Spleen (tissue), 11 donors: ENCODE results near the gene KCMF1. TPM values are rescaled to one million over a fixed set of nuclear protein-coding genes. Genes with fewer than 3 reads are reported as not detected.
"Not testable (repeated sequence)": the region's sequence is repeated elsewhere in the genome, so short reads cannot be mapped to it uniquely, and the experiment has no call there.

ENCODE experiments used
- DNase-seq: peaks from one replicate; pipeline ENCODE4 v3.0.0-alpha.2; 2020
- H3K27ac ChIP-seq, 8 donors: fragments of 200-600 bp; sonication (generic) in 7 of 8; 1 replicate in 4 of 8; 2 replicates in 4 of 8; pipeline versions ENCODE4 v1.5.0 to v1.8.0; 2016 to 2021; ENCODE audit warnings: inconsistent platforms in 4 of 8, mild to moderate bottlenecking in 4 of 8, moderate library complexity in 1 of 8
- H3K27me3 ChIP-seq, 7 donors: fragments of 200-600 bp; sonication (generic) in 6 of 7; replicated peaks in 1 of 7; 1 replicate in 4 of 7; 2 replicates in 3 of 7; pipeline versions ENCODE4 v1.5.0 to v1.8.0; 2016 to 2021; ENCODE audit warnings: inconsistent platforms in 3 of 7, mild to moderate bottlenecking in 1 of 7
- H3K36me3 ChIP-seq, 6 donors: fragments of 200-600 bp; sonication (generic) in 5 of 6; 1 replicate in 4 of 6; 2 replicates in 2 of 6; pipeline versions ENCODE4 v1.5.0 to v1.8.0; 2016 to 2021; ENCODE audit warnings: inconsistent platforms in 2 of 6
- H3K4me1 ChIP-seq, 6 donors: fragments of 200-600 bp; sonication (generic) in 5 of 6; 1 replicate in 3 of 6; 2 replicates in 3 of 6; pipeline versions ENCODE4 v1.5.0 to v1.8.0; 2016 to 2021; ENCODE audit warnings: inconsistent platforms in 3 of 6
- H3K4me3 ChIP-seq, 8 donors: fragments of 200-600 bp; sonication (generic) in 7 of 8; 1 replicate in 4 of 8; 2 replicates in 4 of 8; pipeline versions ENCODE4 v1.5.0 to v1.8.0; 2016 to 2021; ENCODE audit warnings: inconsistent platforms in 4 of 8, mild to moderate bottlenecking in 4 of 8, moderate library complexity in 2 of 8
- H3K9me3 ChIP-seq, 8 donors: fragments of 200-600 bp; sonication (generic) in 7 of 8; 1 replicate in 4 of 8; 2 replicates in 4 of 8; pipeline versions ENCODE4 v1.5.0 to v1.8.0; 2016 to 2021; ENCODE audit warnings: inconsistent platforms in 4 of 8
- CTCF ChIP-seq, 11 experiments: fragments of 200-600 bp in 7 of 11; fragments of 450-650 bp in 4 of 11; sonication (generic) in 4 of 11; IDR thresholded peaks in 8 of 11; conservative IDR thresholded peaks in 3 of 11; 1 replicate in 7 of 11; 2 replicates in 4 of 11; pipeline versions ENCODE4 v1.4.0 to v1.8.0; 2016 to 2021; ENCODE audit warnings: antibody characterized with exemption in 11 of 11, inconsistent platforms in 4 of 11, mild to moderate bottlenecking in 1 of 11
- POLR2A ChIP-seq, 3 donors: fragments of 450-650 bp; IDR thresholded peaks; one replicate each; pipeline ENCODE4 v1.5.1; 2017; ENCODE audit warnings: antibody characterized with exemption in 3 of 3, mild to moderate bottlenecking in 1 of 3
- POLR2AphosphoS5 ChIP-seq, 3 donors: sonication (generic); formaldehyde crosslinking; IDR thresholded peaks; one replicate each; pipeline ENCODE4 v1.5.1; 2017; ENCODE audit warnings: antibody characterized with exemption in 3 of 3
- WGBS, 5 donors: extraction: QIAGEN DNeasy Blood & Tissue Kit in 3 of 5; methylation state at CpG; one replicate each; pipeline versions ENCODE4 v1.1.5 to v1.1.7; 2013 to 2018; 5-methylcytosine and 5-hydroxymethylcytosine counted together
- intact Hi-C: fragments of 100-400 bp; cut with DNase I; formaldehyde crosslinking; loops from one replicate; pipeline ENCODE4 v1.15.0; 2023; ENCODE audit warnings: low total_unique reads
- polyA plus RNA-seq, 3 donors: library from polyadenylated mRNA; stranded (reverse); fragments of 200-250 nt; gene quantifications; one replicate each; pipeline ENCODE4 v1.2.1, GENCODE V29; 2013
- total RNA-seq, 7 donors: library from RNA; depleted of rRNA in 3 of 7; stranded (reverse); fragments of >200 nt in 3 of 7; fragmentation: NEBNext Ultra II Directional in 4 of 7; extraction: Animal tissue kit (Norgen Biotek cat#: 25700) in 4 of 7; gene quantifications; one replicate each; pipeline versions ENCODE4 v1.1.0 to v1.2.1, GENCODE V29; 2016 to 2021
- donor health status: healthy with polysubstance abuse.
- donor health status: DM: no; HTN: no; CAD: no; lungs with moderate emphysema.
- donor health status: DM: no; HTN: no; CAD: no.
- donor health status: Bipolar disorder and iron deficiency.
- donor health status: healthy.
- donor health status: DM: no; HTN: no; CAD: no.
- donor health status: DM: yes; HTN: yes; CAD: no.

Gene KCMF1
- total and polyA plus RNA-seq, 10 donors, result 15.9 to 68.1 (median 46.9) TPM

- Histone ChIP-seq H3K4me1 (peaks cover 6 to 86% (median 51%) of the 10 kb centered on the region in 6 donors), H3K27me3 (no peaks in the 10 kb centered on the region), H3K36me3 (no peaks in the 10 kb centered on the region), H3K27ac (peak overlapping the region in 3 of 8 donors; percentile 43 to 55 (median 48)), H3K9me3 (no peaks in the 10 kb centered on the region), H3K4me3 (no peak overlapping the region)
- 92 to 98% (median 94%) methylated on average over 2 of the region's 2 CpGs for WGBS, 5 donors
- DNase-seq, result peak; percentile 44
- intact Hi-C loops, result no loop called here
- TF ChIP-seq CTCF (IDR thresholded peaks at IDR 0.05 in 8 of 11, conservative IDR thresholded peaks at IDR 0.05 in 3 of 11), result no peak
- TF ChIP-seq POLR2AphosphoS5 (IDR thresholded peaks at IDR 0.05), result no peak
- TF ChIP-seq POLR2A (IDR thresholded peaks at IDR 0.05), result no peak
Measured at GRCh38 chr2:84942166-84942565, 28.8 kb upstream of the KCMF1 start.

DNA sequence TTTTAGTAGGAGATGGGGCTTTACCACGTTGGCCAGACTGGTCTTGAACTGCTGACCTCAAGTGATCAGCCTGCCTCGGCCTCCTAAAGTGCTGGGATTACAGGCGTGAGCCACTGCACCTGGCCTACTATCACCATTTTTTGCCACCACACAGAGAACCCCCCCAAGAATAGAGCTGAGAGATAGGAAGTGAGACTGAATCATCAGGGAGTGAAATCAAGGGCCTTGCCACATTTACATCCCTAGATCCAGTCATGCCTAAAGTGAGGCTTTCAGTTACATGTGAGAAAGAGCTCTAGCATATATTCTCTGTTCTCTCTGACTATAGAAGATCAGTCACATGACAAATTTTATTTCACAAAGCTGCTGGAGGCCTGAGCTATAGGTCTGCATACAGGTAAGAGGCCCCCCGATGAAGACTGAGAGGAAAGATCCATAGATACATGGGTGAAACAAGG is 28.0 kb upstream of the KCMF1 start:
- 62 to 92% (median 70%) methylated on average over 4 of the region's 4 CpGs for WGBS, 5 donors
- intact Hi-C loops, result no loop called here
- Histone ChIP-seq H3K27ac (peak overlapping the region in 4 of 8 donors; percentile 43 to 55 (median 48)), H3K27me3 (no peaks in the 10 kb centered on the region), H3K4me3 (no peak overlapping the region), H3K9me3 (no peaks in the 10 kb centered on the region), H3K4me1 (peaks cover 6 to 85% (median 50%) of the 10 kb centered on the region in 6 donors), H3K36me3 (no peaks in the 10 kb centered on the region)
- TF ChIP-seq POLR2AphosphoS5 (IDR thresholded peaks at IDR 0.05), result no peak
- no peak for TF ChIP-seq CTCF (IDR thresholded peaks at IDR 0.05 in 8 of 11, conservative IDR thresholded peaks at IDR 0.05 in 3 of 11)
- TF ChIP-seq POLR2A (IDR thresholded peaks at IDR 0.05), result no peak
- no peak for DNase-seq

DNA sequence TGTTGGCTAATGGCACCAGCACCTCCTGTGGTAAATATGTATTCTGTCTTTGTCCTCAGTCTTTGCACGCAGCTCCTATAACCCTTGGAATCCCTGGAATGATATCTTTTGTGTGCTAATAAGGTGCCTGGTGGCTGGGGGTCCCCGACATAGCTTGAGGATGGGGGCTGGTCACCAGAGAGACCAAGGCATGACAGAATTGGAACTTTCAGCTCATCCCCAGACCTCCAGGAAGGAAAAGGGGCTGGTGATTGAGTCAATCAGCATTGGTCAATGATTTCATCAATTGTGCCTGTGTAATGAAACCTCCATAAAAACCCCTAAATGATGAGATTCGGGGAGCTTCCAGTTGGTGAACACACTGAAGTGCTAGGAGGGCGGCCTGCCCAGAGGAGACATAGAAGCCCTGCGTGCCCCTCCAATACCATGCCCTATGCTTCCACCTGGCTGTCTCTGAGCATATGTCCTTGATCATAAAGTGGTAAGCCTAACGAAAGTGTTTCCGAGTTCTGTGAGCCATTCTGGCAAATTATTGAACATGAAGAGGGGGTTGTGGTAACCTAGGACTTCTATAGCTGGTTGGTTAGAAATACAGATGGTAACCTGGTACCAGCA is 26.6 kb upstream of the KCMF1 start:
- intact Hi-C loops, result no loop called here
- no peaks in the 10 kb centered on the region for H3K36me3 ChIP-seq
- peaks cover 6 to 72% (median 39%) of the 10 kb centered on the region in 6 donors for H3K4me1 ChIP-seq
- no peaks in the 10 kb centered on the region for H3K27me3 ChIP-seq
- WGBS, 5 donors, result 88 to 98% (median 89%) methylated on average over 7 of the region's 7 CpGs
- H3K27ac ChIP-seq, result peak overlapping the region in 3 of 8 donors; percentile 75 to 87 (median 80)
- no peak for DNase-seq
- H3K4me3 ChIP-seq, result no peak overlapping the region
- no peak for TF ChIP-seq POLR2A (IDR thresholded peaks at IDR 0.05)
- TF ChIP-seq POLR2AphosphoS5 (IDR thresholded peaks at IDR 0.05), result no peak
- TF ChIP-seq CTCF (IDR thresholded peaks at IDR 0.05 in 8 of 11, conservative IDR thresholded peaks at IDR 0.05 in 3 of 11), result no peak
- H3K9me3 ChIP-seq, result no peaks in the 10 kb centered on the region

DNA sequence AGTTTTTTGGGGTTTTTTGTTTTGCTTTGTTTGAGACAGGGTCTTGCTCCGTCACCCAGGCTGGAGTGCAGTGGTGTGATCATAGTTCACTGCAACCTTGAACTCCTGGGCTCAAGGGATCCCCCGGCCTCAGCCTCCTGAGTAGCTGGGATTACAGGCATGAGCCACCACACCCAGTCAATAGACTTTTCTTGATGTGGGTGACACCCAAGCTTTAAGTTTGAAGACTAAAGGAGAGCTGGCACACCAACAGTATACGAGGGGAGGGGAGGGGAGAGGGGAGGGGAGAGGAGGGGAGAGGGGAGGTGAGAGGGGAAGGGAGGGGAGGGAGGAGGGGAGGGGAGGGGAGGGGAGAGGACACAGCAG is 25.1 kb upstream of the KCMF1 start:
- intact Hi-C loops, result not testable (repeated sequence)

More for the DNA sequence above, 25.1 kb upstream of the KCMF1 start:
- not testable (repeated sequence) for H3K36me3 ChIP-seq, DNase-seq, H3K27me3 ChIP-seq, H3K9me3 ChIP-seq
- Histone ChIP-seq H3K27ac (peak overlapping the region in 7 of 8 donors; percentile 42 to 87 (median 72)), H3K4me3 (peak overlapping the region in 1 of 8 donors; percentile 50), H3K4me1 (peaks cover 0 to 58% (median 25%) of the 10 kb centered on the region in 6 donors)
- WGBS, 5 donors, result 50 to 76% (median 63%) methylated on average over 2 to 3 of the region's 3 CpGs
